DOHH2 (cell line): ENCODE results near the gene PACS2.

Experiments
- H3F3A ChIP-seq: fragments of 200-600 bp; sonication (generic), shearing (Covaris generic); 2 replicates; pipeline ENCODE4 v1.6.0; 2016; ENCODE audit warnings: antibody characterized with exemption, mild to moderate bottlenecking; ENCODE audit not compliant: control insufficient read depth, insufficient read depth
- H3K27ac ChIP-seq: fragments of 200-600 bp; sonication (generic); 2 replicates; pipeline ENCODE4 v1.5.1; 2014; ENCODE audit warnings: low read depth, mild to moderate bottlenecking, low read length, moderate library complexity
- H3K27me3 ChIP-seq: fragments of 200-600 bp; sonication (generic); 2 replicates; pipeline ENCODE4 v1.6.1; 2014; ENCODE audit warnings: mild to moderate bottlenecking, low read length, mixed read lengths; ENCODE audit not compliant: control insufficient read depth
- H3K36me3 ChIP-seq: fragments of 200-600 bp; sonication (generic); 2 replicates; pipeline ENCODE4 v1.6.1; 2014; ENCODE audit warnings: mild to moderate bottlenecking, low read length, moderate library complexity, mixed read lengths; ENCODE audit not compliant: control insufficient read depth
- H3K4me1 ChIP-seq: fragments of 200-600 bp; sonication (generic); 2 replicates; pipeline ENCODE4 v1.6.1; 2014; ENCODE audit warnings: mild to moderate bottlenecking, low read length, mixed read lengths; ENCODE audit not compliant: control insufficient read depth
- H3K4me2 ChIP-seq: fragments of 200-600 bp; sonication (generic); 2 replicates; pipeline ENCODE4 v1.6.0; 2014; ENCODE audit warnings: mild to moderate bottlenecking, low read length, moderate library complexity
- H3K4me3 ChIP-seq: fragments of 200-600 bp; sonication (generic); 2 replicates; pipeline ENCODE4 v1.5.1; 2014; ENCODE audit warnings: mild to moderate bottlenecking, low read length, mixed read lengths
- H3K79me2 ChIP-seq: fragments of 200-600 bp; sonication (generic); 2 replicates; pipeline ENCODE4 v1.6.1; 2014; ENCODE audit warnings: mild to moderate bottlenecking, low read length, mixed read lengths; ENCODE audit not compliant: control insufficient read depth
- H3K9me2 ChIP-seq: fragments of 200-600 bp; sonication (generic); replicated peaks from 2 replicates; pipeline ENCODE4 v1.6.1; 2014; ENCODE audit warnings: mild to moderate bottlenecking, low read length, mixed read lengths; ENCODE audit not compliant: control insufficient read depth
- H3K9me3 ChIP-seq: fragments of 200-600 bp; sonication (generic); 2 replicates; pipeline ENCODE4 v1.6.1; 2014; ENCODE audit warnings: antibody characterized with exemption, low read length, mixed read lengths; ENCODE audit not compliant: control insufficient read depth, insufficient read depth
- H4K20me1 ChIP-seq: fragments of 200-600 bp; sonication (generic); 2 replicates; pipeline ENCODE4 v1.6.0; 2014; ENCODE audit warnings: low read depth, mild to moderate bottlenecking, antibody characterized with exemption, low read length, moderate library complexity; ENCODE audit not compliant: control insufficient read depth, insufficient read depth
- EZH2phosphoT487 ChIP-seq: fragments of 200-600 bp; sonication (generic); IDR thresholded peaks from 2 replicates; pipeline ENCODE4 v1.6.1; 2017; ENCODE audit warnings: borderline replicate concordance, mild to moderate bottlenecking, antibody characterized with exemption, low read length, moderate library complexity, mixed read lengths
- TF ChIP-seq, protein P1 (sequence below): fragments of 200-600 bp; sonication (generic); IDR thresholded peaks from one replicate; pipeline ENCODE4 v1.5.1; 2014; ENCODE audit warnings: antibody characterized with exemption, mild to moderate bottlenecking, low read depth, low read length; ENCODE audit not compliant: poor library complexity, severe bottlenecking

The PACS2 gene

GRCh38 chr14:105314287-105315200, at the start of gene PACS2:
PACS2 (plus strand) TSS chr14:105314748; CDS start chr14:105314919, 171 bp downstream.
- H3K4me2 ChIP-seq, result peak within 1 kb of the TSS; percentile 93
- peaks cover 2% of the 10 kb centered on the region; the same call in 1 of the 2 replicates for H3K36me3 ChIP-seq
- no peaks in the 10 kb centered on the region for H3K9me2 ChIP-seq
- peaks cover 14% of the 10 kb centered on the region for H3K79me2 ChIP-seq
- TF ChIP-seq, protein P1, sequence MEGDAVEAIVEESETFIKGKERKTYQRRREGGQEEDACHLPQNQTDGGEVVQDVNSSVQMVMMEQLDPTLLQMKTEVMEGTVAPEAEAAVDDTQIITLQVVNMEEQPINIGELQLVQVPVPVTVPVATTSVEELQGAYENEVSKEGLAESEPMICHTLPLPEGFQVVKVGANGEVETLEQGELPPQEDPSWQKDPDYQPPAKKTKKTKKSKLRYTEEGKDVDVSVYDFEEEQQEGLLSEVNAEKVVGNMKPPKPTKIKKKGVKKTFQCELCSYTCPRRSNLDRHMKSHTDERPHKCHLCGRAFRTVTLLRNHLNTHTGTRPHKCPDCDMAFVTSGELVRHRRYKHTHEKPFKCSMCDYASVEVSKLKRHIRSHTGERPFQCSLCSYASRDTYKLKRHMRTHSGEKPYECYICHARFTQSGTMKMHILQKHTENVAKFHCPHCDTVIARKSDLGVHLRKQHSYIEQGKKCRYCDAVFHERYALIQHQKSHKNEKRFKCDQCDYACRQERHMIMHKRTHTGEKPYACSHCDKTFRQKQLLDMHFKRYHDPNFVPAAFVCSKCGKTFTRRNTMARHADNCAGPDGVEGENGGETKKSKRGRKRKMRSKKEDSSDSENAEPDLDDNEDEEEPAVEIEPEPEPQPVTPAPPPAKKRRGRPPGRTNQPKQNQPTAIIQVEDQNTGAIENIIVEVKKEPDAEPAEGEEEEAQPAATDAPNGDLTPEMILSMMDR, result no peak
- no peak for TF ChIP-seq EZH2phosphoT487
- H3K27ac ChIP-seq, result no peak within 1 kb of the TSS
- peaks cover 8% of the 10 kb centered on the region; the same call in 1 of the 2 replicates for H4K20me1 ChIP-seq
- no peaks in the 10 kb centered on the region for H3F3A ChIP-seq
- peaks cover 18% of the 10 kb centered on the region for H3K27me3 ChIP-seq
- peaks cover 22% of the 10 kb centered on the region for H3K4me1 ChIP-seq
- no peaks in the 10 kb centered on the region for H3K9me3 ChIP-seq
- peak within 1 kb of the TSS; percentile 78 for H3K4me3 ChIP-seq

- Histone ChIP-seq H3K4me3 (no peak overlapping the region), H3K36me3 (no peaks in the 10 kb centered on the region), H3K4me1 (peaks cover 5% of the 10 kb centered on the region), H3K4me2 (no peak overlapping the region), H4K20me1 (no peaks in the 10 kb centered on the region), H3K9me2 (no peaks in the 10 kb centered on the region), H3K27ac (no peak overlapping the region), H3K79me2 (no peaks in the 10 kb centered on the region), H3K27me3 (no peaks in the 10 kb centered on the region), H3K9me3 (no peaks in the 10 kb centered on the region), H3F3A (no peaks in the 10 kb centered on the region)
- no peak for TF ChIP-seq EZH2phosphoT487
- TF ChIP-seq, protein P1, result peak; percentile 25
These were observed 46.6 kb upstream of the PACS2 start for GRCh38 chr14:105267820-105268548.

GRCh38 chr14:105268736-105269354, 45.7 kb upstream of the PACS2 start:
- no peaks in the 10 kb centered on the region for H3F3A ChIP-seq
- no peaks in the 10 kb centered on the region for H3K79me2 ChIP-seq
- H3K27me3 ChIP-seq, result no peaks in the 10 kb centered on the region
- TF ChIP-seq EZH2phosphoT487, result no peak
- TF ChIP-seq, protein P1, result no peak
- H3K27ac ChIP-seq, result no peak overlapping the region
- no peaks in the 10 kb centered on the region for H3K36me3 ChIP-seq
- H3K9me2 ChIP-seq, result no peaks in the 10 kb centered on the region
- no peaks in the 10 kb centered on the region for H3K4me1 ChIP-seq
- H3K9me3 ChIP-seq, result no peaks in the 10 kb centered on the region
- H3K4me3 ChIP-seq, result no peak overlapping the region
- H3K4me2 ChIP-seq, result no peak overlapping the region
- no peaks in the 10 kb centered on the region for H4K20me1 ChIP-seq
